Suppressor macrophage treated with lipopolysaccharide for 4 hours (primary cell): Measurements from ENCODE around the gene TNFRSF13B.

Experiments used
- DNase-seq: peaks from one replicate; pipeline ENCODE4 v3.0.0-alpha.2; 2020

Gene TNFRSF13B

GRCh38 chr17:16953841-16954240, 18.1 kb downstream of the TNFRSF13B start:
- DNase-seq, result no peak

GRCh38 chr17:16953347-16953746, 18.6 kb downstream of the TNFRSF13B start:
- no peak for DNase-seq

GRCh38 chr17:16952401-16952800, 19.5 kb downstream of the TNFRSF13B start:
- DNase-seq, result no peak

GRCh38 chr17:16950488-16950887, 21.4 kb downstream of the TNFRSF13B start:
- no peak for DNase-seq

GRCh38 chr17:16948587-16949376, 23.1 kb downstream of the TNFRSF13B start:
- DNase-seq, result no peak

- DNase-seq, result no peak
Observed at GRCh38 chr17:16947470-16947869, 24.4 kb downstream of the TNFRSF13B start.

- no peak for DNase-seq
Observed at GRCh38 chr17:16945663-16946218, 26.2 kb downstream of the TNFRSF13B start.

- no peak for DNase-seq
Observed at GRCh38 chr17:16945136-16945482, 26.8 kb downstream of the TNFRSF13B start.

- no peak for DNase-seq
Observed at GRCh38 chr17:16944334-16945135, 27.4 kb downstream of the TNFRSF13B start.

GRCh38 chr17:16943541-16944333, 28.2 kb downstream of the TNFRSF13B start:
- no peak for DNase-seq

GRCh38 chr17:16943032-16943352, 28.9 kb downstream of the TNFRSF13B start:
- no peak for DNase-seq

GRCh38 chr17:16942141-16943031, 29.5 kb downstream of the TNFRSF13B start:
- no peak for DNase-seq

GRCh38 chr17:16941072-16942036, 30.6 kb downstream of the TNFRSF13B start:
- DNase-seq, result no peak

GRCh38 chr17:16940116-16940881, 31.6 kb downstream of the TNFRSF13B start:
- no peak for DNase-seq

GRCh38 chr17:16939606-16940115, 32.3 kb downstream of the TNFRSF13B start:
- DNase-seq, result no peak

- DNase-seq, result no peak
Observed at GRCh38 chr17:16939208-16939576, 32.7 kb downstream of the TNFRSF13B start.

- DNase-seq, result no peak
Observed at GRCh38 chr17:16938496-16939207, 33.3 kb downstream of the TNFRSF13B start.

GRCh38 chr17:16938031-16938430, 33.9 kb downstream of the TNFRSF13B start:
- no peak for DNase-seq

- no peak for DNase-seq
Observed at GRCh38 chr17:16937431-16937830, 34.5 kb downstream of the TNFRSF13B start.
